Measurements from ENCODE around the gene IGSF5.
A peak's percentile ranks its signal among the peaks of the same experiment; 100 is the strongest.
"Not testable (repeated sequence)": the region's sequence is repeated elsewhere in the genome, so short reads cannot be mapped to it uniquely, and the experiment has no call there.

IGSF5 gene

DNA sequence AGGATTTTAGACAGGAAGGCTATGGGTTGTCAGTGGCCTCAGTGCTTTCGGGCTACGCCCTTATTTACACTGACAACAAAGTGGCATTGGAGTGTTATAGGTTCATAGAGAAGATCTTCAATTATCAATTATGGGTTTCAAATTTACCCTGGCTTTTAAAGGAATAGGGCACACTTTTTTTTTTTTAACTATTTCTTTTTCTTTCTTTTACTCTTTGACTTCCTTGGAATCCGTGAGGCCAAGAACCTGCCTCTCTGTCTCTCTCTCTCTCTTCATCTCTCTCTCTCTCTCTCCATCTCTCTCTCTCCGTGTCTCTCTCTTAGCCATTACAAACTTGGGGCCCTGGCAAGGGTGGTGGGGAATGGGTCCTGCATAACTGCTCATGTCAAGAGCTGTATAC, at the start of gene IGSF5:
Gene IGSF5 (plus strand): TSS at position 301 of the 400 bp plus-strand sequence. CDS start 327 bp downstream, outside the sequence.
- DNase-seq, result not testable (repeated sequence)

DNA sequence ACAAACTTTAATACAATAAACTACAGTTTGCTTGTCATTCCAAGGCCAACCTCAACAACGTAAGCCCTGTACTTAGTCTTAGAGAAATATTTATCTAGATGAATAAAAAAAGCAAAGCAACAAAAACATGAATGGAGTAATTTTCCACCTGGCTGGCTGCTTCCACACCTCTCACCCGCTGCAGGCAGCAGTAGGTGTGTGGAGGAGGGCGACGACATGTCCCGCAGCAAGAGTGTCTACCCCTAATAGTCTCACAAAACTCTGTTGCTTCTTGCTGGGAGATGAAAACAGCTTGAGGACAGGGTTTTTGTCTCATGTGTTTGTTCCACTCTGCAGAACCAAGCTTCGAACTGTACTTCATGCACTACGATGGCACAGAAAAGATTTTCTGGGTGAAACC, 48.8 kb upstream of the IGSF5 start:
- DNase-seq, result no peak

DNA sequence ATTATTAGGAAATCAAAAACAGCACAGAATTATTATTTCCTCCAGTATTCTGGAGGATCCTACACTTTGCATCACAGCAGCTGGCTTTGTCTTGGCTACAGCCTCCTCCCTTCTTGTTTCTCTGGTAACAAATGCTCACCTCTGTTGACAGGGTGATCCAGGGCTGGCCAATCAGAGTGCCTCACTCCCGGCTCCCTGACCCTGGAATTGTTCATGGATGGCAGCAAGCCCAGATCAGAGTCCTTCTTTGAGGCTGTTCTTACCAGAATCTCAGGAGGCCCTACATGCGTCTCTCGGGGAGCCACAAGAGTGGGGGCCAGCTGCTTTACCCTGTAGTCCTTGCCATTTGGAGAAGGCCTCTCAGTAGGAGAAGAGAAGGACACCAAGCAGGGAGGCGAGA, 48.4 kb upstream of the IGSF5 start:
- no peak for DNase-seq

- no peak for DNase-seq
These were observed 44.7 kb upstream of the IGSF5 start for GRCh38 chr21:39700318-39700717.

DNA sequence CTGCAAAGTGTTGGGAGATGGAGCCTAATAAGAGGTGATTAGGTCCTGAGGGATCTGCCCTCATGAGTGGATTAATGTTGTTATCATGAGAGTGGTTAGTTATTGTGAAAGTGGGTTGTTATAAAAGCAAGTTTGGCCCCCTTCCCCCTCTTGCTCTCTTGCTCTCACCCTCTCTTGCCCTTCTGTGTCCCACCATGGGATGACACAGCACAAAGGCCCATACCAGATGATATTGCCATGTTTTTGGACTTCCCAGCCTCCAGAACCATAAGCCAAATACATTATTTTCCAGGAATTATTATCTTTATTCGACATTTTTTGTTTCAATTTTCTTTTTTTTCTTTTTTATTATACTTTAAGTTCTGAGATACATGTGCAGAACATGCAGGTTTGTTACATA, 41.4 kb upstream of the IGSF5 start:
- no peak for DNase-seq

- peak in 1 of 2 experiments; percentile 4 for DNase-seq
These were observed 39.1 kb upstream of the IGSF5 start for GRCh38 chr21:39705849-39706248.

DNA sequence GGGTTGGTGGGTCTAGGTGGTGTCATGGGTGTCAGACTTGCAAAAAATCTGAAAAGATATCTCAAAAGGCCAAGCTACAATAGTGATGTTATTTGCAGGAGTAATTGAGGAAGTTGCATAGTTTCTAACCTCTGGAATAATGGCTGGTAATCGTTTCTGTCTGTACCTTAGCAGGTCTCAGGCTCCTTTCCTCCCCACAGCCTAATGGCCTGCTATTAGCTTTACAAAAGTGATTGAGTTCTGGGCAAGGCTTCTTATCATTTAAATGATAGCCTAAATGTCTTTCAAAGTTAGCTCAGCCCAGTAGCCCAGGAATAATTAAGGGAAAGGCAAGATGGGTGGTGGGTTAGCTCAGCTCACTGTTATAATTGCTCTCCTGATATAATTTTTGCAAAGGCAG, 37.7 kb upstream of the IGSF5 start:
- no peak for DNase-seq

DNA sequence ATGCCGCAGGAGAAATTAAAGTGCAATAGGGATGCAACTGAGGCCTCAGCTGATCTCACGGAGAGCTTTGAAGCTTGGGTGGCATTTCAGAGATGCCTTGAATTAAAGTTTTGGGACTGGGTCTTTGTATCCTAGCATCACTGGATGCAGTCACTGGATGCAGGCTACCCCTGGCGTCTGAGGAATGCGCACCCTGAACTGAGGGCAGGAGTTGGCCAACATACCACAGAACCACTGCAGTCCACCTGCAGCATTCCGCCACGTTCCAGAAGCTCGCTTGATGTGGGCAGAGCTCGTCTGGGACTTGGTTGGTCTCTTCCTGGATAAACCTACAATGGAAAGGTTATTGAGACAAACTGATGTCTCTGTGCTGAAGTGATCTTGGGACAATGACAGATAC, 34.1 kb upstream of the IGSF5 start:
- DNase-seq, result no peak

GRCh38 chr21:39712273-39712672, 32.7 kb upstream of the IGSF5 start:
- no peak for DNase-seq

- DNase-seq, result peak; percentile 58 to 73
These were observed 32.0 kb upstream of the IGSF5 start for GRCh38 chr21:39712976-39713375.

DNA sequence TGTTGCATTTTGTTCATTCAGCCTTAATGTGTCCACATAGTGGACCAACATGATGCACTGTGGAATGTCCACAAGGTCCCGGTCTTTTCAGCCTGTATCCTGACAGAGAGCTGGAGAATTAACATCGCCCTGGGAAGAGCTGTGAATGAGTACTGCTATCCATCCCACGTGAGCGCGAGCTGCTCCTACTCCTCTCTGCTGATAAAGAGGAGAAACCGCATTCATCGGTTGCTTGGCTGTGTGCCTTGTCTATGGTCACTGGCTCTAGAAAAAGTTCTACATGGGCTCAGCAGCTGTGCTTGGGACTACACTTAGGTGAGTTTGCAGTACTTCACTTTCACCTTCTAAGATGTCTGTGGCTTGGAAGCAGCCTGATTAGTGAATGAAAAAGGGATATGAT, 31.1 kb upstream of the IGSF5 start:
- no peak for DNase-seq

GRCh38 chr21:39714331-39714730, 30.7 kb upstream of the IGSF5 start:
- peak in 1 of 2 experiments; percentile 15 for DNase-seq

GRCh38 chr21:39715804-39716397, 29.1 kb upstream of the IGSF5 start:
- DNase-seq, result peak; percentile 27 to 70

GRCh38 chr21:39720126-39720778, 24.7 kb upstream of the IGSF5 start:
- DNase-seq, result no peak

GRCh38 chr21:39721885-39722284, 23.1 kb upstream of the IGSF5 start:
- no peak for DNase-seq

GRCh38 chr21:39724944-39725343, 20.0 kb upstream of the IGSF5 start:
- no peak for DNase-seq

GRCh38 chr21:39726133-39726532, 18.9 kb upstream of the IGSF5 start:
- no peak for DNase-seq

DNA sequence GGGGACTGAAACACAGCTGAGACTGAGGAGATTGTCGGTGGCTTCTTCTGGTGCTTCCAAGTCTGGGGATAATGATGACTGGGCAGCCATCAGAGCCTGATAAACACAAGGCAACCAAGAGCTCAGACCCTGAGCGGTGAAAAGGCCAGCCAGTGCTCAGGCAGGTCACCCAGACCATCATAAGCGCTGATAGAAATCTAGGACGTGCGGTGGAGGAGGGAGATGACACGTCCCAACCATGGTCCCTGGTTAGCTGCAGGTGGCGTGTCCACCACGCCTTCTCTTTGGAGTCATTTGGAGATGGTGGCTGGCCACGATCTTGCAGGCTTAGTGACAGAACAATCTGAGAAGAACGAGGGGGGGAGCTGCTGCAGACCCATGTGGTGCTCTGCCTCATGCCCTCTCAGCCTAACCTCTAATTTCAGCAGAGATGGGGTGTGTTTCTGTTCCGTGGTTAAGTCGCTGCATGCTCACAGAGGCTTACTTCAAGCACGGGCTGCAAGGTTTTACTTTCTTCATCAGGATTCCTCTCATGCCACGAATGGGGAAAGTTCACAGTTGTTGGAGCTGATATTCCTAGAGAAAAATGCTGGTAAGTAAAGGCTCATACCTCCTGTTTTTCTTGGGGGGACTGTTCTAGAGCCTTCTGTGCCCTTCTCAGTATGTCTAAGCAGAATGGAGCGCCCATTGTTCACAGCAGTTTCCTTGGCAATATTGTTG, 17.4 kb upstream of the IGSF5 start:
- no peak for DNase-seq

GRCh38 chr21:39728341-39728740, 16.6 kb upstream of the IGSF5 start:
- no peak for DNase-seq

DNA sequence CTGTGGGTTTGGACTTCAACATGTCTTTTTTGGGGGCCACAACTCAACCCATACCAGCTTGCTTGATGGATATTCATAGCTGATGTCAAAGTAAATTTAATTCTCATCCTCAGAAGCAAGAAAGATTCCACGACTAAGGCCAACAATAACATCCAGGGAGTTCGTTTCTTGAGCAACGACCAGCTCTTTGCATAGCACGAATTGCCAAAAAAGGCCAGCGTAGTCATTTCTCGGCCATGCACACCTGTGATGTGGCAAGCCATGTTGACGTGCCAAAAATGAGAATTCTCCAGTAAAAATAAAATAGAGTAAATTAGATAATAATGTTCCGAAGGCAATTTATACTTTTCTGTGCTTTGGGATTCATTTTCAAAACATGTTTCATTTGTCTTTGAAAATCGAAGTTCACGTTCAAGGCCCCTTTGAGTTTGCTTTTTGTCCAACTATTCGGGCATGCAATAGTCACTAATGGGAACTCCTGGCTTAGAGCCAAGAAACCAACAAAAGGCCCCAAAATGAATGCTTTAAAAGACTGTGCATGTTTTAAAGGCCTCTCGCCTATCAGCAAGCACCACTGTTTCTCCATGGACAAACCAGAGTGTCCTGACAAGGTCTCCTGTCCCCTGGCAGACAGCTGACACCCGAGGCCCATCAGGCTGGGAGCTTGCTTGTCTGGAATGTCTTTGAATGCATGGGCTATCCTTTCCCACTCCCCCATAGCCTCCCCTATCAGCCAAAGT, 14.4 kb upstream of the IGSF5 start:
- DNase-seq, result no peak

DNA sequence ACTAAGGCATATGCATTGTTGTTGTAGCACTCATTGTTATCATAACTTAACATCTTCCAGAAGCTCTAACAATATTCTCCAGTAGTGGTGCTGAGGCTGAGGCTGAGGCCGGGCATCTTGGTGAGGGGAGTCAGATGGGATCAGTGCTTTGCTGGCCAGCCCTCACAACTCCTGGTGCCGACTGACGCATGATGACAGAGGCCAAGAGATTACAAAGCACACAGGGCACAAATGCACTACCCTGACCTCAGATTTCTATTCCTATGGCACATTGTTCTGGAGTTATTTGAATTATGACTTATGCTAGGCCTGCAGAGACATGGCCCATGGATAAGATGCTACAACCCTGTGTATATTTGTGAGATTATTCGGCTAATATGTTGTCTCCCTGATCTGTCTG, 8.3 kb upstream of the IGSF5 start:
- no peak for DNase-seq

DNA sequence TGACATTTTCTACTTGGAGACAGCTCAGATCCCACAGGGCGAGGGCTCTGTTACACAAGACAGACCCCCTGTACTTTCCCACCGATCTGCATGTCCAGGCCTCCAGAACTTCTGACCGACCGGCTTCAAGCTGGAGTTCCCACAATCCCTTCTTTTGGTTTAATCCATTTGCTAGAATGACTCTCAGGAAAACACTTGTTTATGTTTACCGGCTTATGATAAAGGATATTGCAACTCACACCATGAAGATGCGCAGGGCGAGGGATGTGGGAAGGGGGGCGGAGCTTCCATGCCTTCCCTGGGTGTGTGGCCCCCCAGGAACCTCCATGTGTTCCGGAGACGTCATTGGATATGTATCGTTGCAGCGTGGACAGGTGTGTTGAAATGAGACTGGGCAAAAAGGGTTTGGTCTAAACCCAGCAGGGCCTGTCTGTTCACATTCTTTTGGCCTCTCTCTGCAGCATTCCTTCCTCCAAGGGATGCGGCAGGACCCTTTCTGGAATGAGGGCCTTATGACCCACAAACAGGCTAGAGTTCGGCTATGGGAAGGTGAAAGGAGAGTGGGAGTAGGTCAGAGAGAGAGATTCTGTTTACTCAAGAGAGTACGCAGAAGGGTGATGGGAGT, 7.5 kb upstream of the IGSF5 start:
- no peak for DNase-seq

GRCh38 chr21:39738566-39738965, 6.4 kb upstream of the IGSF5 start:
- DNase-seq, result no peak
